ENCODE results near the gene PACS1. TPM values are rescaled to one million over a fixed set of nuclear protein-coding genes. Genes with fewer than 3 reads are reported as not detected.

PACS1 gene
- total and polyA plus RNA-seq, 5 donors from 2014 or later: 43.8 to 306 (median 48.3) TPM

- H3K27me3 Mint-ChIP-seq: peaks cover 4% of the 10 kb centered on the region
- no peaks in the 10 kb centered on the region for H3K9me3 Mint-ChIP-seq
- no peak for DNase-seq
- Histone ChIP-seq H3K9me3 (ENCODE audit: control insufficient read depth in 2 of 2, low read length in 2 of 2) (no peaks in the 10 kb centered on the region), H3K27ac (ENCODE audit: insufficient read depth, low read length, poor library complexity, severe bottlenecking) (peak overlapping the region; percentile 37), H3K4me3 (ENCODE audit: low read depth, low read length) (no peak overlapping the region), H3K4me1 (ENCODE audit: control insufficient read depth, insufficient read depth, low read length, poor library complexity, severe bottlenecking) (peaks cover 9% of the 10 kb centered on the region), H3K36me3 (ENCODE audit: control insufficient read depth, insufficient read depth, low read length) (peaks cover 72% of the 10 kb centered on the region), H3K27me3 (ENCODE audit: control insufficient read depth, insufficient read depth, low read length) (no peaks in the 10 kb centered on the region)
- H3K4me1 Mint-ChIP-seq: peaks cover 0 to 27% (median 20%) of the 10 kb centered on the region in 4 donors
- no peak for ATAC-seq (ENCODE audit: low read depth in 2 of 2)
- peaks cover 43% of the 10 kb centered on the region for H3K36me3 Mint-ChIP-seq
- H3K27ac Mint-ChIP-seq: no peak overlapping the region
- H3K4me3 Mint-ChIP-seq: no peak overlapping the region
These were observed 149.9 kb downstream of the PACS1 start for GRCh38 chr11:66219846-66220565.

GRCh38 chr11:66220566-66220935 is 150.5 kb downstream of the PACS1 start:
- H3K27ac Mint-ChIP-seq: no peak overlapping the region
- Histone ChIP-seq H3K27me3 (ENCODE audit: control insufficient read depth, insufficient read depth, low read length) (no peaks in the 10 kb centered on the region), H3K36me3 (ENCODE audit: control insufficient read depth, insufficient read depth, low read length) (peaks cover 71% of the 10 kb centered on the region), H3K27ac (ENCODE audit: insufficient read depth, low read length, poor library complexity, severe bottlenecking) (peak overlapping the region; percentile 37), H3K9me3 (ENCODE audit: control insufficient read depth in 2 of 2, low read length in 2 of 2) (no peaks in the 10 kb centered on the region), H3K4me3 (ENCODE audit: low read depth, low read length) (no peak overlapping the region), H3K4me1 (ENCODE audit: control insufficient read depth, insufficient read depth, low read length, poor library complexity, severe bottlenecking) (peaks cover 9% of the 10 kb centered on the region)
- H3K36me3 Mint-ChIP-seq: peaks cover 45% of the 10 kb centered on the region
- DNase-seq (no peak), ATAC-seq (ENCODE audit: low read depth in 2 of 2) (no peak)
- H3K4me1 Mint-ChIP-seq: peaks cover 0 to 27% (median 20%) of the 10 kb centered on the region in 4 donors
- H3K27me3 Mint-ChIP-seq: peaks cover 4% of the 10 kb centered on the region
- H3K4me3 Mint-ChIP-seq: no peak overlapping the region
- H3K9me3 Mint-ChIP-seq: no peaks in the 10 kb centered on the region

GRCh38 chr11:66221012-66221411 is 150.9 kb downstream of the PACS1 start:
- Mint-ChIP-seq H3K9me3 (no peaks in the 10 kb centered on the region), H3K4me1 (peaks cover 0 to 26% (median 20%) of the 10 kb centered on the region in 4 donors), H3K4me3 (no peak overlapping the region), H3K27ac (peak overlapping the region in 1 of 3 donors; percentile 88), H3K27me3 (peaks cover 4% of the 10 kb centered on the region), H3K36me3 (peaks cover 43% of the 10 kb centered on the region)
- H3K27ac ChIP-seq (ENCODE audit: insufficient read depth, low read length, poor library complexity, severe bottlenecking): no peak overlapping the region
- no peak for ATAC-seq (ENCODE audit: low read depth in 2 of 2)
- H3K9me3 ChIP-seq (ENCODE audit: control insufficient read depth in 2 of 2, low read length in 2 of 2): no peaks in the 10 kb centered on the region
- no peak overlapping the region for H3K4me3 ChIP-seq (ENCODE audit: low read depth, low read length)
- no peaks in the 10 kb centered on the region for H3K27me3 ChIP-seq (ENCODE audit: control insufficient read depth, insufficient read depth, low read length)
- H3K4me1 ChIP-seq (ENCODE audit: control insufficient read depth, insufficient read depth, low read length, poor library complexity, severe bottlenecking): peaks cover 9% of the 10 kb centered on the region
- H3K36me3 ChIP-seq (ENCODE audit: control insufficient read depth, insufficient read depth, low read length): peaks cover 70% of the 10 kb centered on the region
- no peak for DNase-seq

- H3K4me1 ChIP-seq (ENCODE audit: control insufficient read depth, insufficient read depth, low read length, poor library complexity, severe bottlenecking): peaks cover 9% of the 10 kb centered on the region
- no peak overlapping the region for H3K4me3 Mint-ChIP-seq
- no peak overlapping the region for H3K4me3 ChIP-seq (ENCODE audit: low read depth, low read length)
- H3K9me3 ChIP-seq (ENCODE audit: control insufficient read depth in 2 of 2, low read length in 2 of 2): no peaks in the 10 kb centered on the region
- peaks cover 39% of the 10 kb centered on the region for H3K36me3 Mint-ChIP-seq
- peaks cover 4% of the 10 kb centered on the region for H3K27me3 Mint-ChIP-seq
- no peak for DNase-seq
- H3K27me3 ChIP-seq (ENCODE audit: control insufficient read depth, insufficient read depth, low read length): no peaks in the 10 kb centered on the region
- ATAC-seq (ENCODE audit: low read depth in 2 of 2): no peak
- H3K4me1 Mint-ChIP-seq: peaks cover 0 to 24% (median 19%) of the 10 kb centered on the region in 4 donors
- H3K27ac ChIP-seq (ENCODE audit: insufficient read depth, low read length, poor library complexity, severe bottlenecking): peak overlapping the region; percentile 97
- no peaks in the 10 kb centered on the region for H3K9me3 Mint-ChIP-seq
- peaks cover 68% of the 10 kb centered on the region for H3K36me3 ChIP-seq (ENCODE audit: control insufficient read depth, insufficient read depth, low read length)
- peak overlapping the region; percentile 88 to 97 (median 92) for H3K27ac Mint-ChIP-seq
These were observed 151.7 kb downstream of the PACS1 start for GRCh38 chr11:66221726-66222236.

GRCh38 chr11:66222358-66223149 is 152.5 kb downstream of the PACS1 start:
- Histone ChIP-seq H3K27ac (ENCODE audit: insufficient read depth, low read length, poor library complexity, severe bottlenecking) (peak overlapping the region; percentile 97), H3K27me3 (ENCODE audit: control insufficient read depth, insufficient read depth, low read length) (no peaks in the 10 kb centered on the region), H3K4me1 (ENCODE audit: control insufficient read depth, insufficient read depth, low read length, poor library complexity, severe bottlenecking) (peaks cover 9% of the 10 kb centered on the region), H3K36me3 (ENCODE audit: control insufficient read depth, insufficient read depth, low read length) (peaks cover 68% of the 10 kb centered on the region), H3K4me3 (ENCODE audit: low read depth, low read length) (no peak overlapping the region), H3K9me3 (ENCODE audit: control insufficient read depth in 2 of 2, low read length in 2 of 2) (no peaks in the 10 kb centered on the region)
- ATAC-seq (ENCODE audit: low read depth in 2 of 2): peak; percentile 95 to 97
- Mint-ChIP-seq H3K36me3 (peaks cover 40% of the 10 kb centered on the region), H3K27ac (peak overlapping the region; percentile 88 to 97 (median 92)), H3K27me3 (peaks cover 4% of the 10 kb centered on the region), H3K4me1 (peaks cover 0 to 24% (median 19%) of the 10 kb centered on the region in 4 donors), H3K9me3 (no peaks in the 10 kb centered on the region), H3K4me3 (peak overlapping the region; percentile 0 to 43 (median 4))
- peak; percentile 90 to 96 (median 92) for DNase-seq

GRCh38 chr11:66224226-66224855 is 154.3 kb downstream of the PACS1 start:
- Histone ChIP-seq H3K36me3 (ENCODE audit: control insufficient read depth, insufficient read depth, low read length) (peaks cover 68% of the 10 kb centered on the region), H3K4me1 (ENCODE audit: control insufficient read depth, insufficient read depth, low read length, poor library complexity, severe bottlenecking) (peaks cover 9% of the 10 kb centered on the region), H3K9me3 (ENCODE audit: control insufficient read depth in 2 of 2, low read length in 2 of 2) (no peaks in the 10 kb centered on the region), H3K4me3 (ENCODE audit: low read depth, low read length) (no peak overlapping the region), H3K27ac (ENCODE audit: insufficient read depth, low read length, poor library complexity, severe bottlenecking) (no peak overlapping the region), H3K27me3 (ENCODE audit: control insufficient read depth, insufficient read depth, low read length) (no peaks in the 10 kb centered on the region)
- Mint-ChIP-seq H3K27ac (no peak overlapping the region), H3K27me3 (peaks cover 4% of the 10 kb centered on the region), H3K4me3 (no peak overlapping the region), H3K4me1 (peaks cover 0 to 17% (median 12%) of the 10 kb centered on the region in 4 donors), H3K36me3 (peaks cover 38% of the 10 kb centered on the region), H3K9me3 (no peaks in the 10 kb centered on the region)
- ATAC-seq (ENCODE audit: low read depth in 2 of 2) (no peak), DNase-seq (no peak)

- Histone ChIP-seq H3K4me1 (ENCODE audit: control insufficient read depth, insufficient read depth, low read length, poor library complexity, severe bottlenecking) (peaks cover 9% of the 10 kb centered on the region), H3K27ac (ENCODE audit: insufficient read depth, low read length, poor library complexity, severe bottlenecking) (no peak overlapping the region), H3K4me3 (ENCODE audit: low read depth, low read length) (no peak overlapping the region), H3K27me3 (ENCODE audit: control insufficient read depth, insufficient read depth, low read length) (no peaks in the 10 kb centered on the region), H3K9me3 (ENCODE audit: control insufficient read depth in 2 of 2, low read length in 2 of 2) (no peaks in the 10 kb centered on the region), H3K36me3 (ENCODE audit: control insufficient read depth, insufficient read depth, low read length) (peaks cover 66% of the 10 kb centered on the region)
- no peak for DNase-seq
- Mint-ChIP-seq H3K4me3 (no peak overlapping the region), H3K36me3 (peaks cover 42% of the 10 kb centered on the region), H3K27me3 (peaks cover 4% of the 10 kb centered on the region), H3K4me1 (peaks cover 0 to 17% (median 12%) of the 10 kb centered on the region in 4 donors), H3K27ac (no peak overlapping the region), H3K9me3 (no peaks in the 10 kb centered on the region)
- ATAC-seq (ENCODE audit: low read depth in 2 of 2): no peak
These were observed 155.0 kb downstream of the PACS1 start for GRCh38 chr11:66225066-66225465.
